HG02763 (cell line): Measurements from ENCODE around the gene FADS2.

ENCODE experiments used
- ATAC-seq: cut with Tn5 transposase; IDR thresholded peaks from one replicate; pipeline ENCODE4 v1.9.1; 2021; ENCODE audit warnings: mild to moderate bottlenecking, moderate library complexity; ENCODE audit not compliant: unreplicated experiment

The FADS2 gene

GRCh38 chr11:61827571-61828378 lies at the start of gene FADS2:
FADS2 (plus strand) TSS chr11:61828300; CDS start chr11:61828391, 91 bp downstream.
- peak; percentile 64 for ATAC-seq

GRCh38 chr11:61778357-61778886 lies 49.7 kb upstream of the FADS2 start:
- ATAC-seq, result no peak

GRCh38 chr11:61778920-61779650 lies 49.0 kb upstream of the FADS2 start:
- ATAC-seq, result no peak

- no peak for ATAC-seq
These were observed 48.2 kb upstream of the FADS2 start for GRCh38 chr11:61779666-61780525.

- no peak for ATAC-seq
These were observed 47.4 kb upstream of the FADS2 start for GRCh38 chr11:61780581-61781162.

- ATAC-seq, result no peak
These were observed 46.5 kb upstream of the FADS2 start for GRCh38 chr11:61781585-61781984.

GRCh38 chr11:61782299-61782698 lies 45.8 kb upstream of the FADS2 start:
- ATAC-seq, result no peak

GRCh38 chr11:61782841-61783240 lies 45.3 kb upstream of the FADS2 start:
- ATAC-seq, result no peak

- no peak for ATAC-seq
These were observed 44.2 kb upstream of the FADS2 start for GRCh38 chr11:61783717-61784505.

- no peak for ATAC-seq
These were observed 43.6 kb upstream of the FADS2 start for GRCh38 chr11:61784506-61784805.

GRCh38 chr11:61785837-61786402 lies 42.2 kb upstream of the FADS2 start:
- no peak for ATAC-seq

GRCh38 chr11:61787928-61788491 lies 40.1 kb upstream of the FADS2 start:
- ATAC-seq, result no peak

GRCh38 chr11:61791737-61792309 lies 36.3 kb upstream of the FADS2 start:
- ATAC-seq, result peak; percentile 6

- peak; percentile 83 for ATAC-seq
These were observed 35.6 kb upstream of the FADS2 start, which contains the start of the genes FEN1 and TMEM258 for GRCh38 chr11:61792310-61793082. FEN1 (plus strand) TSS chr11:61792911; CDS start chr11:61795362, 2,451 bp downstream. TMEM258 (minus strand) TSS chr11:61792599; CDS start chr11:61792558, 41 bp downstream.

GRCh38 chr11:61793083-61793828 lies 34.8 kb upstream of the FADS2 start:
- no peak for ATAC-seq

GRCh38 chr11:61793829-61794204 lies 34.3 kb upstream of the FADS2 start:
- no peak for ATAC-seq

GRCh38 chr11:61794579-61794978 lies 33.5 kb upstream of the FADS2 start:
- no peak for ATAC-seq
